ENCODE data around the gene BBX. TPM values are rescaled to one million over a fixed set of nuclear protein-coding genes. Genes with fewer than 3 reads are reported as not detected.

The BBX gene
- total RNA-seq, 1 donor from 2014 or later, result 51.6 TPM

DNA sequence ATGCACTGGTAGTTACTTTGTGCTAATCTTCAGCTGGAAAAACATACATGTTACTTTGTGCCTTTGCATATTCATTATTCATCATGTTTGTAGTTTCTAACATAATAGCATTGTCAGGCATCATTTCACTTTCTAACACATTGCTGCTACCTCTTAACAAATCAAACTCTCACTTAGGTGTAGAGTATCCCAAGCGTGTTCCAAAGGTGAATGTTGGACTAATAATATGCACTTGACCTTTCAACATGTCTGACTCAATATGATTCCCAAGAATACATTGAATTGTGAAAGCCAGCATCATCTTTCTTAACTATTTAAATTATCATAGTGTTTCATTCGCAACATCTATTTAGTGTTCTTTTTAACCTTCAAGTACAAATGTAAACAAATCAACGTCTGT is 211.6 kb downstream of the BBX start:
- Mint-ChIP-seq H3K27ac (ENCODE audit: unreplicated experiment) (no peak overlapping the region), H3K9me3 (no peaks in the 10 kb centered on the region), H3K4me1 (no peaks in the 10 kb centered on the region), H3K36me3 (ENCODE audit: low read depth) (peaks cover 2% of the 10 kb centered on the region), H3K4me3 (no peak overlapping the region), H3K27me3 (ENCODE audit: low read depth) (no peaks in the 10 kb centered on the region)
- DNase-seq (ENCODE audit: low read depth, low spot score), result no peak
- TF ChIP-seq, protein P1, sequence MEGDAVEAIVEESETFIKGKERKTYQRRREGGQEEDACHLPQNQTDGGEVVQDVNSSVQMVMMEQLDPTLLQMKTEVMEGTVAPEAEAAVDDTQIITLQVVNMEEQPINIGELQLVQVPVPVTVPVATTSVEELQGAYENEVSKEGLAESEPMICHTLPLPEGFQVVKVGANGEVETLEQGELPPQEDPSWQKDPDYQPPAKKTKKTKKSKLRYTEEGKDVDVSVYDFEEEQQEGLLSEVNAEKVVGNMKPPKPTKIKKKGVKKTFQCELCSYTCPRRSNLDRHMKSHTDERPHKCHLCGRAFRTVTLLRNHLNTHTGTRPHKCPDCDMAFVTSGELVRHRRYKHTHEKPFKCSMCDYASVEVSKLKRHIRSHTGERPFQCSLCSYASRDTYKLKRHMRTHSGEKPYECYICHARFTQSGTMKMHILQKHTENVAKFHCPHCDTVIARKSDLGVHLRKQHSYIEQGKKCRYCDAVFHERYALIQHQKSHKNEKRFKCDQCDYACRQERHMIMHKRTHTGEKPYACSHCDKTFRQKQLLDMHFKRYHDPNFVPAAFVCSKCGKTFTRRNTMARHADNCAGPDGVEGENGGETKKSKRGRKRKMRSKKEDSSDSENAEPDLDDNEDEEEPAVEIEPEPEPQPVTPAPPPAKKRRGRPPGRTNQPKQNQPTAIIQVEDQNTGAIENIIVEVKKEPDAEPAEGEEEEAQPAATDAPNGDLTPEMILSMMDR (conservative IDR thresholded peaks at IDR 0.05), result no peak

DNA sequence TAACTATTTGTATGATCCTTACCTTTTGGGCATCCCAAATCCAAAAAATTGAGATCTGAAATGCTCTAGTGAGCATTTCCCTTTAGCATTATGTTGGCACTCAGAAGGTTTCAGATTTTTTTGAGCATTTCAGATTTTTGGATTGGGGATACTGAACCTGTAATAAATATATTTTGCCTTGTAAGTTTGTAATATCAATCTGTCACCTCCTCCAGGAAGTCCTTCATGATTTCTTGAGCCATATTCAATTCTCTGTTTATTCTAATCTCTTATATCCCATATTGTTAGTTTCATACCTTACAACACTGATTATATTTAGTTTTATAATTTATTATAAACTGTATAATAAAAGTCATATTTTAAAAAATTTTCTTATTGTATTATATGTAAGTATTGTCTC is 215.2 kb downstream of the BBX start:
- Mint-ChIP-seq H3K36me3 (ENCODE audit: low read depth) (no peaks in the 10 kb centered on the region), H3K27ac (ENCODE audit: unreplicated experiment) (no peak overlapping the region), H3K4me3 (no peak overlapping the region), H3K27me3 (ENCODE audit: low read depth) (no peaks in the 10 kb centered on the region), H3K4me1 (peaks cover 13% of the 10 kb centered on the region), H3K9me3 (no peaks in the 10 kb centered on the region)
- TF ChIP-seq, protein P1 (conservative IDR thresholded peaks at IDR 0.05), result no peak
- no peak for DNase-seq (ENCODE audit: low read depth, low spot score)

DNA sequence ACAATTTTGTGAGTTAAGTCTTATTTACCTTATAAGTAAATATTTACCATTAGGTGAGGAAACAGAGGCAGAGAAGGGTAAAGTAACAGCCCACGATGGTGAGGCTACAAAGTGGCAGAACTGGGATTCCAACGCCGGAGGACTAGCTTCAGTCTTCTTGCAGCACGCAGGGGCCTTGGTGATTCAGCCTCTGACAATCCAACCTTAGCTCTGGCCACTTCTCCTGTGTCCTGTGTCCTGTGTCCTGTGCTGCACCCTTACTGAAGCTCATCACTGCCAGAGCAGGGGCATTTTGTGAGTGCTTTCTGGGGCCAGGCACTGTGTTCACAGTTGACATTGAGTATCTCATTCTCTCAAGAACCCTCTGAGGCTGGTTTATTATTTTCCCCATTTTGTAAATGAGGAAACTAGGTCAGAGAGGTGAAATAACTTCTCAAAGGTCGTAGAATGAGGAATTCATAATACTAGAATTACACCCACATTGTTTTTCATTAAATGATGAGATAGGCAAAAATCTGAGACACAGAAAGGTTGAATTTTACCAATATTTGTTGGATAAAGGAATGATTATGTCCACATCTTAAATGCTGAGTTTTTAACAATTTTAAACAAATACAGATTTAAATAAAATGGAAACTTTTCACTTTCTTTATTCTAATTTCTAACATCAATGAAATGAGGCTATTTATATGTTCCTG is 215.9 kb downstream of the BBX start:
- Mint-ChIP-seq H3K4me1 (peaks cover 13% of the 10 kb centered on the region), H3K27ac (ENCODE audit: unreplicated experiment) (no peak overlapping the region), H3K9me3 (no peaks in the 10 kb centered on the region), H3K27me3 (ENCODE audit: low read depth) (no peaks in the 10 kb centered on the region), H3K4me3 (no peak overlapping the region), H3K36me3 (ENCODE audit: low read depth) (no peaks in the 10 kb centered on the region)
- TF ChIP-seq, protein P1 (conservative IDR thresholded peaks at IDR 0.05), result no peak
- no peak for DNase-seq (ENCODE audit: low read depth, low spot score)

DNA sequence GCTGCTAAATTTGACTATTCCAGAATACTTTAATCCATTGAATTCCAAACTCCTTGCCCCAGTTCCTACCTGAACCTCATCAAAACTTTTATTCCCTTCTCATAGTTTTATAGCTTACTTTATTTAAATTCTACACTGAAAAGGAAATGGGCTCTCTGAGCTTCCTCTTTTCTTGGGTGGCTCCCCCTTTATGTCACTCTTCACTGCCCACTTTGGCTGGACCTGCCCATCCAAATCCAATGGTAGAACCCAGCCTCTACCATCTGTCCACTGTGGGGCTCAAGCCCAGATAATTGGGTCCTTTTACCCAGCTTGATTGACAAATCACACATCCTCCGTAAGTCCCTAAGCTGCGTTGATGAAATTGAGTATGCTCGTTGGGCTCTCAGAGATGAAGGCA is 216.5 kb downstream of the BBX start:
- H3K36me3 Mint-ChIP-seq (ENCODE audit: low read depth), result no peaks in the 10 kb centered on the region
- H3K4me3 Mint-ChIP-seq, result no peak overlapping the region
- TF ChIP-seq, protein P1 (conservative IDR thresholded peaks at IDR 0.05), result no peak
- H3K9me3 Mint-ChIP-seq, result no peaks in the 10 kb centered on the region
- peaks cover 16% of the 10 kb centered on the region for H3K4me1 Mint-ChIP-seq
- H3K27ac Mint-ChIP-seq (ENCODE audit: unreplicated experiment), result no peak overlapping the region
- no peak for DNase-seq (ENCODE audit: low read depth, low spot score)
- no peaks in the 10 kb centered on the region for H3K27me3 Mint-ChIP-seq (ENCODE audit: low read depth)

DNA sequence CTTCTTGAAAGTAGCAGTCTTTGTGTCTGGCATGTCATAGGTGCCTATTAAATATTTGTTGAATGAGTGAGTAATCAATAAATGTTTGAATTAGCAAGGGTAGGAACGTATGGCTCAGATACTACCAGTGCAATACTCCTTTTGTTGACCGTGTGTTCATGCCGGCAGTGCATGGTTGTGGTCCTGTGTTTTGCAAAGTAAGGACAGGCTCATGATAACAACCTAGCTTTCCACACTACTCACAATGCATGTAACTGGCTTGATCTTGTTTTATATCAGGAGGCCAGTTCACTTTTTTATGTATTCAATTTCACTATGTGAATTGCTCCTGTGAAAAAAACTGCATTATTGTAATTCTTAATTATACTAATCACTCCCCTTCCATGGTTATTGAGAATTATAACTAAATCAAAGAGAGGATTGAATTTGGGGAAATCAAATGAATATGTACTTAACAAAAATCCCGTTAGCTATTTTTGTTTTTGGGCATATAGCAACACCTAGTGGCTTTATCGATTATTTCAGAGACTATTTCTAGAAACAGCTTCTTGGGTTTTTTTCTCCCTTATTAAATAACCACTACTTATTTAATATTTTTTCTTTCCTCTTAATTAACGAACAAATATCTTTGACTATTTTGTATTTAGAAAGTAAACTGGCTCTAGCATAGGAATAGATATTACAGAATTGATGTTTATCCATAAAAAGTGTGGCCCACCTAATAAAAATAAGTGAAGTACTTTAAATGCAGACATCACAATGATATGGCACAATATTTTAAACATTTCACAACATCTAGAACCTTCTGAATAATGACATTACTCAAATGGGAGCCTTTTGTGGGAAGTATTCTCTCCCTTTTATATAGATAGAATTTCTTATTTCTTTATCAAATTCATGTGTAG is 218.5 kb downstream of the BBX start:
- Mint-ChIP-seq H3K36me3 (ENCODE audit: low read depth) (no peaks in the 10 kb centered on the region), H3K27me3 (ENCODE audit: low read depth) (no peaks in the 10 kb centered on the region), H3K4me1 (peaks cover 30% of the 10 kb centered on the region), H3K27ac (ENCODE audit: unreplicated experiment) (no peak overlapping the region), H3K4me3 (no peak overlapping the region), H3K9me3 (no peaks in the 10 kb centered on the region)
- no peak for DNase-seq (ENCODE audit: low read depth, low spot score)
- TF ChIP-seq, protein P1 (conservative IDR thresholded peaks at IDR 0.05), result peak; percentile 71
